Common myeloid progenitor, CD34-positive (primary cell): Measurements from ENCODE around the gene FAM171A2. TPM values are rescaled to one million over a fixed set of nuclear protein-coding genes. Genes with fewer than 3 reads are reported as not detected.

Experiments used
- CTCF ChIA-PET: fragments of 350-600 bp; sonication (Branson Sonifier 250); formaldehyde crosslinking; loops from one replicate; lab custom pipeline; 2021; ENCODE audit warnings: antibody characterized with exemption; lab: Charles Lee
- POLR2A ChIA-PET: fragments of 350-600 bp; sonication (Branson Sonifier 250); formaldehyde crosslinking; loops from one replicate; lab custom pipeline; 2021; ENCODE audit warnings: antibody characterized with exemption; lab: Charles Lee
- DNase-seq, 3 donors: peaks; one replicate each; pipeline versions ENCODE4 v3.0.0 to v3.0.0-alpha.2; 2013
- H3K27ac ChIP-seq, 2 experiments: 1 replicate in 1 of 2; 2 replicates in 1 of 2; pipeline ENCODE4 v1.7.0; 2013; ENCODE audit warnings: inconsistent platforms in 2 of 2, low read length in 2 of 2, mild to moderate bottlenecking in 2 of 2, low read depth in 1 of 2, moderate library complexity in 1 of 2; ENCODE audit not compliant: severe bottlenecking in 2 of 2, insufficient read depth in 1 of 2, poor library complexity in 1 of 2
- H3K27me3 ChIP-seq, 5 experiments: replicated peaks in 2 of 5; 1 replicate in 3 of 5; 2 replicates in 2 of 5; pipeline versions ENCODE4 v1.6.1 to v1.7.0; 2013; ENCODE audit warnings: low read length in 4 of 5, mild to moderate bottlenecking in 2 of 5, moderate library complexity in 2 of 5, inconsistent platforms in 1 of 5; ENCODE audit not compliant: insufficient read depth in 5 of 5, control insufficient read depth in 4 of 5
- H3K36me3 ChIP-seq, 4 experiments: 1 replicate in 2 of 4; 2 replicates in 2 of 4; pipeline versions ENCODE4 v1.6.1 to v1.7.0; 2013; ENCODE audit warnings: low read length in 3 of 4, control low read depth in 1 of 4, mild to moderate bottlenecking in 1 of 4; ENCODE audit not compliant: control insufficient read depth in 4 of 4, insufficient read depth in 4 of 4
- H3K4me1 ChIP-seq, 4 experiments: 1 replicate in 3 of 4; 2 replicates in 1 of 4; pipeline versions ENCODE4 v1.6.1 to v1.7.1; 2013; ENCODE audit warnings: low read length in 3 of 4, mild to moderate bottlenecking in 3 of 4, control low read depth in 1 of 4, inconsistent platforms in 1 of 4, moderate library complexity in 1 of 4; ENCODE audit not compliant: control insufficient read depth in 4 of 4, insufficient read depth in 4 of 4; ENCODE audit errors: control extremely low read depth in 1 of 4
- H3K4me3 ChIP-seq, 7 experiments: 1 replicate in 4 of 7; 2 replicates in 3 of 7; pipeline versions ENCODE4 v1.5.1 to v1.7.0; 2013; ENCODE audit warnings: mild to moderate bottlenecking in 7 of 7, low read length in 6 of 7, moderate library complexity in 6 of 7, inconsistent platforms in 2 of 7, low read depth in 2 of 7, control low read depth in 1 of 7; ENCODE audit not compliant: insufficient read depth in 4 of 7, control insufficient read depth in 1 of 7; ENCODE audit errors: extremely low read depth in 1 of 7
- H3K9me3 ChIP-seq, 5 experiments: 1 replicate in 4 of 5; 2 replicates in 1 of 5; pipeline versions ENCODE4 v1.6.1 to v1.7.1; 2013; ENCODE audit warnings: low read length in 4 of 5, mild to moderate bottlenecking in 2 of 5, inconsistent platforms in 1 of 5, low read depth in 1 of 5, moderate library complexity in 1 of 5; ENCODE audit not compliant: control insufficient read depth in 4 of 5, insufficient read depth in 2 of 5; ENCODE audit errors: control extremely low read depth in 1 of 5
- WGBS: methylation state at CpG from one replicate; pipeline ENCODE4 v1.1.5; 2013; ENCODE audit not compliant: insufficient coverage; 5-methylcytosine and 5-hydroxymethylcytosine counted together
- polyA plus RNA-seq: library from polyadenylated mRNA; unstranded; fragments of 120-200 nt; gene quantifications from one replicate; pipeline ENCODE4 v1.2.1, GENCODE V29; 2013

FAM171A2 gene
- polyA plus RNA-seq, result 5.9 TPM

DNA sequence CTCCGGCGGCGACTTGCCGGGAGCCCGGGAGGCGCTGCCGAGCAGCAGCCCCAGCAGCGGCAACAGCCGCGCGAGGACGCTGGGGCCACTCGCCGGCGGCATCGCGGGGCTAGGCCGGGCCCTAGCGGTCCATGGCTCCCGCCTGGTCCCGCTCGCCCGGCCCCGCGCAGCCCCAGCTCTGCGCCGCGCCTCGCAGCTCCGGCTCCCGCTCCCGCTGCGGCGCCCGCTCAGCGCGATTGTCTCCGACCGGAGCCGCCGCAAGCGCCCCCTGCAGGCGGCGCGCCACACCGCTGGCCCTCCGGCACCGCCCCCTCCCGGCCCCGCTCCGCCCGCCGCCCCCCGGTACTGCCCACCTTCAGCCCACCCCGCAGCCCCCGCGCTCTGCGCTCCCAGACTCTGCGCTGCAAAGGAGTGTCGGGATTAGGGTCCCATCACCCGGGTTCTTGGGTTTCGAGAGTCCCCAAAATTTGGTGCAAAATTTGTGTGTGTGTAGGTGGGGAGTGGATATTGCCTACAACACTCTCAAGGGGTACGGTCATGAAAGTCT is at the start of gene FAM171A2:
Gene FAM171A2, minus strand, starts transcription at position 241 of the 547 bp plus-strand sequence. Its CDS starts 139 bp downstream, at position 102.
- ChIA-PET CTCF (interaction anchor here (0.9 to 5.0 kb wide), 13 partner anchors 12 to 160 kb away, joined by 3 to 21 read pairs (median 5); partner anchors contain the start of gene GRN), POLR2A (no interaction called here)
- Histone ChIP-seq H3K27ac (peak within 1 kb of the TSS in 1 of 2 experiments; percentile 54), H3K4me3 (peak within 1 kb of the TSS; percentile 57 to 84 (median 70)), H3K9me3 (no peaks in the 10 kb centered on the region), H3K27me3 (peaks cover 0 to 3% (median 0%) of the 10 kb centered on the region in 5 experiments), H3K36me3 (peaks cover 0 to 3% (median 1%) of the 10 kb centered on the region in 4 experiments), H3K4me1 (peaks cover 0 to 32% (median 18%) of the 10 kb centered on the region in 4 experiments)
- 0% methylated on average over 23 of the region's 63 CpGs for WGBS
- DNase-seq, result peak; percentile 66 to 75 (median 74)

DNA sequence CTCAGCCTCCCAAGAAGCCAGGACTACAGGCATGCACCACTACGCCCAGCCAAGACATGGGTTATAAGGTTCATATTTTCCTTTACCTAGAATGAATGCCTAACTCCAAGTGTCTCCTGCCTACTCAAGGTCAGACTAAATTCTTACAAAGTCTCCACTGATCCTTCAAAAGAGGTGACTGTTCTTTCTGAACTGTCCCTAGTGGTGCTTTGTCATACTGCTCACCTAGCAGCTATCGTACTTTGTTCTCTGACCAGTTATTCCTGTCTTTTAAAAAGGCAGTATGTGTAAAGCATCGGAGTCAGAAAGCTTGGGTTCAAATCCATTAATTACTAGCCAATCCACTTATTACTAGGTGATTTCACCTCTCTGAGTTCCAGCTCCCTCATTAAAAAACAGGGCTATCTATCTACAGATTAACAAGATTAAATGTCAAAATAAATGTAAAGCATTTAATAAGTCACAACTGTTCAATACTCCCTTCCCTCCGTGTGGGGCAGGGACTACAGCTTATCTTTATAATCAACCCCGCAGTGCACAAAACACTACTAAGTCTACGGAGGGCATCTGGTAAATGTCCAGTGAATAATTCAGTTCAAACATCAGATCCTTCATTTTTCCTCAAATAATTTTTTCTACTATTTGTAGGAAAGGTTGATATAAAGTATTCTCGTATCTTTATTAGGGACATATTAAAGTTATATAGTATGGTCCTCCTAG is 45.8 kb upstream of the FAM171A2 start:
- no peak overlapping the region for H3K27ac ChIP-seq
- CTCF ChIA-PET, result interaction anchor here (1.0 kb wide), 1 partner anchor 24 kb away, joined by 3 read pairs; no protein-coding TSS in a partner anchor
- H3K4me1 ChIP-seq, result no peaks in the 10 kb centered on the region
- H3K36me3 ChIP-seq, result peaks cover 7 to 11% (median 9%) of the 10 kb centered on the region in 4 experiments
- DNase-seq, result no peak
- WGBS, result 94% methylated on average over 3 of the region's 7 CpGs
- no peaks in the 10 kb centered on the region for H3K9me3 ChIP-seq
- no peaks in the 10 kb centered on the region for H3K27me3 ChIP-seq
- POLR2A ChIA-PET, result interaction anchor here (0.6 kb wide), 1 partner anchor 11 kb away, joined by 3 read pairs; no protein-coding TSS in a partner anchor
- H3K4me3 ChIP-seq, result no peak overlapping the region

DNA sequence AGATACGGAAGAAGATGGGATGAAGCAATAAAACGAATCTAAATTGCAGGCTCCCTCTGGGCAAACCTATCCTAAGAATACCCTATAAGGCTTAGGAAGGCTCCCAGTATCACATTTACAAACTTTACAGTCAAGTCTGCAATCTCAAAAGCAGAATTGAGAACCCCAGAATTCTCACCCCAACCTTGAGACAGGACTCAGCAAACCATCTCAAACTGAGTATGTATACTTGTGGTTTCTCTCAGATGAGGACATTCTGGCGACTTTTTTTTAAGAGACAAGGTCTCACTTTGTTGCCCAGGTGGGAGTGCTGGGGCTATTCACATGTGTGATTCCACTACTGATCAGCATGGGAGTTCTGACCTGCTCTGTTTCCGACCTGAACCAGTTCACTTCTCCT is 45.1 kb upstream of the FAM171A2 start:
- no peak overlapping the region for H3K27ac ChIP-seq
- ChIA-PET CTCF (interaction anchor here (1.0 kb wide), 1 partner anchor 23 kb away, joined by 3 read pairs; no protein-coding TSS in a partner anchor), POLR2A (no interaction called here)
- 100% methylated on average over 3 of the region's 4 CpGs for WGBS
- no peaks in the 10 kb centered on the region for H3K27me3 ChIP-seq
- no peaks in the 10 kb centered on the region for H3K4me1 ChIP-seq
- H3K9me3 ChIP-seq, result no peaks in the 10 kb centered on the region
- DNase-seq, result no peak
- no peak overlapping the region for H3K4me3 ChIP-seq
- H3K36me3 ChIP-seq, result peaks cover 6 to 13% (median 10%) of the 10 kb centered on the region in 4 experiments

DNA sequence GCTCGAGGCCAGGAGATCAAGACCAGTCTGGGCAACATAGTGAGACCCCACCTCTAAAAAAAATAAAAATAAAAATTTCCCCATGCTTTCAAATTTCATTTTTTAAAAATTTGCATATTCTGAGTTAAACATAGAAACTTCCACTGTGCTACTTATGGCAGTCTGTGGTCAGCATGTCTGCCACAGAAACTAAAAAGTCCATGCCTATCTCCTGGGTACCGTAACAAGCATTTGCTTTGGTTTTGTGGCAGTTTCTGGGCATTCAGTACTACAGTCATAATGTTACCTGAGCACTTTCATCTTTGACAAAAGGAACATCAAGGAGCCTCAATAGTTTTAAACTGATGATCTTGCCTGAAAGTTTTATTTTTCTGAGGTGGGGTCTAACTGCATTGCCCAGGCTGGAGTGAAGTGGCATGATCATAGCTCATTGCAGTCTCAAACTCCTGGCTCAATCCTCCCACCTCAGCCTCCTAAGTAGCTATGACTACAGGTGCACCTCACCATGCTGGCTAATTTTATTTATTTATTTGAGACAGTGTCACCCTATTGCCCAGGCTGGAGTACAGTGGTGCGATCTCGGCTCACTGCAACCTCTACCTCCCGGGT is 39.0 kb upstream of the FAM171A2 start:
- H3K27me3 ChIP-seq, result no peaks in the 10 kb centered on the region
- H3K4me1 ChIP-seq, result no peaks in the 10 kb centered on the region
- H3K27ac ChIP-seq, result no peak overlapping the region
- 100% methylated on average over 4 of the region's 5 CpGs for WGBS
- H3K4me3 ChIP-seq, result no peak overlapping the region
- DNase-seq, result no peak
- ChIA-PET CTCF (interaction anchor here (1.0 to 3.7 kb wide), 2 partner anchors 27 to 44 kb away, joined by 3 to 11 read pairs; no protein-coding TSS in a partner anchor), POLR2A (no interaction called here)
- H3K36me3 ChIP-seq, result peaks cover 24 to 59% (median 34%) of the 10 kb centered on the region in 4 experiments
- no peaks in the 10 kb centered on the region for H3K9me3 ChIP-seq

DNA sequence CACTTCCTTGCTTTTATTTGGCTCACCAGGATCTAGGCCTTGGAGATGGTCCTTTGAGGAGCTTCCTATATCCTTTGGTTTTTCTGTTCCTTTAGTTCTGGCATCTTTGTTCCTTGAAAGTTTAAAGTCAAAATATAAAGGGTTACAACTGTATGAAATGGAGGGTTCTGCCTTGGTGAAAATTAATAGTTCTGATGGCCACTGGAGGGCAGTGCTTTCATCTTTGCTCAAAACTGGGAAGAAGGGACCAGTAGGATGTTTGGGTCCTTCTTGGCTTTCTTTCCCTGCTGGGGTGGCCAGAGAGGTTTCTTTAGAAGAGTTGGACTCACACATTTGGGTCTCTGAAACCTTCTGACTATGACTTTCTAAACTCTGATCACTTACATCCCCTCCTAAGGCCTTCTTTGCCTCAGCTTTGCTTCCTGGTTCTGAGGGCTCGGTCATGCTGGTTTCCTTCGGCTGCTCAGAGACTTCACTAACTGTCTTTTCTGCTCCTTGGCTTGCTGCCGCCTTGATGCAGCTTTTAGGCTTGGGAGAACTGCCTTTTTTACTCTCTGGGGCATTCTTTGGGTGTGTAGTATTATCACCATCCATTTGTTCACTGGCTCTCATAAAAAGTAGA is 36.7 kb upstream of the FAM171A2 start:
- H3K27me3 ChIP-seq, result no peaks in the 10 kb centered on the region
- 100% methylated on average over 1 of the region's 3 CpGs for WGBS
- CTCF ChIA-PET, result interaction anchor here (0.7 to 6.7 kb wide), 13 partner anchors 13 to 191 kb away, joined by 3 to 76 read pairs (median 4); partner anchors contain the start of genes FAM171A2 and ITGA2B
- peak; percentile 37 to 49 (median 47) for DNase-seq
- H3K9me3 ChIP-seq, result no peaks in the 10 kb centered on the region
- H3K4me3 ChIP-seq, result no peak overlapping the region
- peaks cover 20 to 60% (median 38%) of the 10 kb centered on the region in 4 experiments for H3K36me3 ChIP-seq
- POLR2A ChIA-PET, result interaction anchor here (1.6 kb wide), 1 partner anchor 10 kb away, joined by 3 read pairs; no protein-coding TSS in a partner anchor
- no peak overlapping the region for H3K27ac ChIP-seq
- no peaks in the 10 kb centered on the region for H3K4me1 ChIP-seq

DNA sequence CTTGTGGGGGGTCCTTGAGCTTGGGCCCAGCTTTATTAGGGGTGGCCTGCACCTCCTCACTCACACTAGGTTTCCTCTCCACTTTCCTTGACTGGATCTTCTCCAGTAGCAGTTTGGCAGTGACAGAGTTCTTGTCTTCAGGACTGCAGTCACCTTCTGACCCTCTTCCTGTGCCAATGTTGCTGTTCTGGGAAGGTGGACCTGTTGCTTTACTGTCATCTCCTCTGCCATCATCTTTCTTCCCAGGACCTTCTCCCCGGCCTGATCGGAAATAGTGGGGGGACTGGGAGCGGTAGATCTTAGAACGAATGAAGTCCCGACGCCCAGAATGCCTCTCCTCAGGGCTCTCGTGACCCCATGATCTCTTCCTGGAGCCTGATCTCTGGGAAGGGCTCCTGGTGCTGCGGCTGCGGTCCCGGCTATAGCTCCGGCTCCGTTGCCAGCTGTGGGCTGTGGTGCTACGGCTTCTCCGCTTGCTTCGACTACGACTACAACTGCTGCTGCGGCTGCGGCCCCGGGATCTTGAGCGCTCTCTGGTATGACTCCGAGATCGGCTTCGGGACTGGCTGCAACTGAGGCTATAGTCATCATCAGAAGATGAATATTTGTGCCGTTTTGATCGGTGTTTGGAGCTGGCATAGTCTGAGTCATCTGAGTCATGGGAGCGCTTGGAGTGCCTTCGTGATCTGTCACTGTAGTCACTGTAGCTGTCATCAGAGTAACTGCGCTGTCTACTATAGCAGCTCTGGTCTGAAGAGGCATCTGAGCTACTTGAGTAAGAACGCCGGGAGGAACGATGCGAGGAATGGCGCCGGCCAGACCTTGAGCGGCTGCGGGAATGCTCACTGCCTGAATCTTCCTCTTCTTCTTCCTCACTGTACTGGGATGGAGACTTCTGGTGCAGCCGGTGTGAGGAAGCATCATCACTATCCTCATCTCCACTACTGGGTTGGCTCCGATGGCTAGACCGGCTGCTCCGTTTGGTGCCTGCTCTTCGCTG is 35.3 kb upstream of the FAM171A2 start:
- Histone ChIP-seq H3K36me3 (peaks cover 14 to 54% (median 38%) of the 10 kb centered on the region in 4 experiments), H3K9me3 (no peaks in the 10 kb centered on the region), H3K27me3 (no peaks in the 10 kb centered on the region), H3K27ac (no peak overlapping the region), H3K4me1 (peaks cover 0 to 8% (median 0%) of the 10 kb centered on the region in 4 experiments), H3K4me3 (no peak overlapping the region)
- POLR2A ChIA-PET, result interaction anchor here (1.4 kb wide), 1 partner anchor 14 kb away, joined by 3 read pairs; no protein-coding TSS in a partner anchor
- 98% methylated on average over 37 of the region's 41 CpGs for WGBS
- DNase-seq, result no peak
- CTCF ChIA-PET, result interaction anchor here (0.7 to 6.7 kb wide), 10 partner anchors 11 to 190 kb away, joined by 3 to 76 read pairs (median 5); partner anchors contain the start of genes FAM171A2 and ITGA2B
